Kidney (tissue), 14 donors: ENCODE data around the gene RTCA. TPM values are rescaled to one million over a fixed set of nuclear protein-coding genes. Genes with fewer than 3 reads are reported as not detected.
A peak's percentile ranks its signal among the peaks of the same experiment; 100 is the strongest.

ENCODE experiments used
- DNase-seq, 5 donors: peaks; one replicate each; pipeline ENCODE4 v3.0.0-alpha.2; 2013 to 2020
- FAIRE-seq: peaks from 2 replicates; lab custom pipeline; 2012; peaks lifted over from hg19 to GRCh38; lab: Jason Lieb, UNC
- H3K27ac ChIP-seq, 2 donors: one replicate each; pipeline ENCODE4 v1.7.0; 2013; ENCODE audit warnings: low read depth in 2 of 2, low read length in 2 of 2, inconsistent platforms in 1 of 2
- H3K27me3 ChIP-seq: one replicate; pipeline ENCODE4 v1.7.1; 2013; ENCODE audit warnings: low read length, inconsistent platforms; ENCODE audit not compliant: control insufficient read depth, insufficient read depth
- H3K36me3 ChIP-seq, 3 donors: one replicate each; pipeline versions ENCODE4 v1.7.0 to v1.7.1; 2013; ENCODE audit warnings: low read length in 3 of 3, control low read depth in 1 of 3, inconsistent platforms in 1 of 3; ENCODE audit not compliant: insufficient read depth in 3 of 3, control insufficient read depth in 2 of 3
- H3K4me1 ChIP-seq, 3 donors: one replicate each; pipeline versions ENCODE4 v1.7.0 to v1.7.1; 2013; ENCODE audit warnings: low read length in 3 of 3, inconsistent platforms in 1 of 3, low read depth in 1 of 3; ENCODE audit not compliant: control insufficient read depth in 2 of 3, insufficient read depth in 2 of 3
- H3K4me3 ChIP-seq, 3 donors: one replicate each; pipeline versions ENCODE4 v1.7.0 to v1.8.1; 2013; ENCODE audit warnings: low read length in 3 of 3, control low read depth in 1 of 3, inconsistent platforms in 1 of 3
- H3K9ac ChIP-seq, 3 donors: one replicate each; pipeline versions ENCODE4 v1.7.0 to v1.7.1; 2013; ENCODE audit warnings: low read length in 3 of 3, control low read depth in 1 of 3, inconsistent platforms in 1 of 3
- H3K9me3 ChIP-seq, 3 donors: one replicate each; pipeline versions ENCODE4 v1.7.0 to v1.7.1; 2013; ENCODE audit warnings: low read length in 3 of 3, control low read depth in 1 of 3, inconsistent platforms in 1 of 3; ENCODE audit not compliant: control insufficient read depth in 2 of 3, insufficient read depth in 1 of 3
- CTCF ChIP-seq: IDR thresholded peaks from 3 replicates; pipeline ENCODE4 v1.5.1; 2012; ENCODE audit warnings: mild to moderate bottlenecking, moderate library complexity, borderline replicate concordance; ENCODE audit not compliant: insufficient read depth; ENCODE audit errors: extremely low read depth
- intact Hi-C: fragments of 100-400 bp; cut with DNase I; formaldehyde crosslinking; loops from one replicate; pipeline ENCODE4 v1.11.1; 2022
- polyA plus RNA-seq: library from polyadenylated mRNA; stranded (reverse); fragments of 350-450 nt; fragmentation: Illumina TruSeq; extraction: RNeasy Lipid Tissue Mini Kit (QIAGEN cat#74804); gene quantifications from one replicate; pipeline ENCODE4 v1.2.3, GENCODE V29; 2014; ENCODE audit warnings: low read depth, low replicate concordance; ENCODE audit not compliant: insufficient read depth
- total RNA-seq: library from RNA; stranded (reverse); fragmentation: NEBNext Ultra II Directional; extraction: Animal tissue kit (Norgen Biotek cat#: 25700); gene quantifications from one replicate; pipeline ENCODE4 v1.2.1, GENCODE V29; 2021
- donor health status: control.
- donor health status: control.
- donor health status: control.
- donor health status: control.
- donor health status: control.
- donor health status: DM: yes; HTN: yes; CAD: no.
- donor health status: Normal renal cell carcinoma (clear cell type).

The RTCA gene
- total and polyA plus RNA-seq, 2 donors from 2014 or later = 30.8 to 51.1 TPM

- H3K27ac ChIP-seq = no peak overlapping the region
- DNase-seq (no peak), FAIRE-seq (no peak)
- no peaks in the 10 kb centered on the region for H3K36me3 ChIP-seq
- peaks cover 5 to 14% (median 9%) of the 10 kb centered on the region in 3 donors for H3K4me1 ChIP-seq
- no peak for TF ChIP-seq CTCF
- H3K9me3 ChIP-seq = no peaks in the 10 kb centered on the region
- intact Hi-C loops = no loop called here
- peak overlapping the region in 1 of 3 donors; percentile 14 for H3K4me3 ChIP-seq
- no peak overlapping the region for H3K9ac ChIP-seq
- H3K27me3 ChIP-seq = no peaks in the 10 kb centered on the region
Observed at GRCh38 chr1:100246738-100247137, 19.3 kb upstream of the RTCA start.

GRCh38 chr1:100249155-100249536 is 16.9 kb upstream of the RTCA start:
- DNase-seq = no peak
- Histone ChIP-seq H3K27me3 (no peaks in the 10 kb centered on the region), H3K9ac (peak overlapping the region; percentile 90 to 99 (median 97)), H3K36me3 (no peaks in the 10 kb centered on the region), H3K9me3 (no peaks in the 10 kb centered on the region), H3K4me1 (peaks cover 5 to 14% (median 9%) of the 10 kb centered on the region in 3 donors), H3K4me3 (peak overlapping the region; percentile 97 to 99 (median 97)), H3K27ac (peak overlapping the region; percentile 77 to 80)
- no peak for TF ChIP-seq CTCF
- intact Hi-C loops = no loop called here
- no peak for FAIRE-seq

GRCh38 chr1:100249537-100250257 is 16.3 kb upstream of the RTCA start, which contains the start of gene DBT:
Gene DBT, minus strand, starts transcription at chr1:100249834. Its CDS starts 14 bp downstream, at chr1:100249820.
- Histone ChIP-seq H3K4me1 (peaks cover 5 to 14% (median 9%) of the 10 kb centered on the region in 3 donors), H3K4me3 (peak within 1 kb of the TSS; percentile 97 to 99 (median 97)), H3K36me3 (no peaks in the 10 kb centered on the region), H3K9me3 (no peaks in the 10 kb centered on the region), H3K27me3 (no peaks in the 10 kb centered on the region), H3K9ac (peak within 1 kb of the TSS; percentile 90 to 99 (median 97)), H3K27ac (peak within 1 kb of the TSS; percentile 77 to 80)
- no peak for TF ChIP-seq CTCF
- FAIRE-seq (peak; percentile 97), DNase-seq (peak; percentile 95 to 99 (median 97))
- intact Hi-C loops = no loop called here
